ENCODE results near the gene RASL10A. TPM values are rescaled to one million over a fixed set of nuclear protein-coding genes. Genes with fewer than 3 reads are reported as not detected.

The RASL10A gene
- total RNA-seq, 1 donor from 2014 or later: not detected

DNA sequence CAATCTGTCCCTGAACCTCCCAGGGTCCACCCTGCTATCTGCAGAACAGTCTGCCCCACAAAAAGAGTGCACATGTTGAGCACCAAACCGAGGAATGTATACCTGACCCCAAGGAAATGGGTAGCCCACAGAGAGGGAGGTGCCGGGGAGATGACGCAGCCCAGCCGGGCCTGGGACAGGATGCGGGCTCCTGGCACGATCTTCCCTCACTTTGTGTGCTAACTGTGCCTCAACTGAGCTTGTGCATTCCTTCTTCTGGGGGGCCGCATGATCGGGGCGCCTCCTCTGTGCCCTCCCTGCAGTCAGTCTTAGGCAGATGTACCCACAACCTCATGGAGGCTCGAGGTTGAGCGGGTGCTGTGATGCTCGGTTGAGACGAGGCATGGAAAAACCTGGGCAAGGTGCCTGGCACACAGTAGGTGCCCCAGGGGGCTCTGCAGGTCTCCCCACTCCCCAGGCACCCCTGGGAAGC lies 6.7 kb downstream of the RASL10A start:
- intact Hi-C loops (cut with DNase I): no loop called here
- H3K27ac ChIP-seq: peak overlapping the region; percentile 89
- H3K27me3 ChIP-seq: no peaks in the 10 kb centered on the region
- no peaks in the 10 kb centered on the region for H3K9me3 ChIP-seq
- no peak for DNase-seq (ENCODE audit: extremely low spot score in 2 of 2)
- H3K4me1 ChIP-seq: peaks cover 57% of the 10 kb centered on the region
- TF ChIP-seq, protein P1, sequence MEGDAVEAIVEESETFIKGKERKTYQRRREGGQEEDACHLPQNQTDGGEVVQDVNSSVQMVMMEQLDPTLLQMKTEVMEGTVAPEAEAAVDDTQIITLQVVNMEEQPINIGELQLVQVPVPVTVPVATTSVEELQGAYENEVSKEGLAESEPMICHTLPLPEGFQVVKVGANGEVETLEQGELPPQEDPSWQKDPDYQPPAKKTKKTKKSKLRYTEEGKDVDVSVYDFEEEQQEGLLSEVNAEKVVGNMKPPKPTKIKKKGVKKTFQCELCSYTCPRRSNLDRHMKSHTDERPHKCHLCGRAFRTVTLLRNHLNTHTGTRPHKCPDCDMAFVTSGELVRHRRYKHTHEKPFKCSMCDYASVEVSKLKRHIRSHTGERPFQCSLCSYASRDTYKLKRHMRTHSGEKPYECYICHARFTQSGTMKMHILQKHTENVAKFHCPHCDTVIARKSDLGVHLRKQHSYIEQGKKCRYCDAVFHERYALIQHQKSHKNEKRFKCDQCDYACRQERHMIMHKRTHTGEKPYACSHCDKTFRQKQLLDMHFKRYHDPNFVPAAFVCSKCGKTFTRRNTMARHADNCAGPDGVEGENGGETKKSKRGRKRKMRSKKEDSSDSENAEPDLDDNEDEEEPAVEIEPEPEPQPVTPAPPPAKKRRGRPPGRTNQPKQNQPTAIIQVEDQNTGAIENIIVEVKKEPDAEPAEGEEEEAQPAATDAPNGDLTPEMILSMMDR (IDR thresholded peaks at IDR 0.05): no peak
- TF ChIP-seq POLR2A (IDR thresholded peaks at IDR 0.05): no peak
- no peak for TF ChIP-seq POLR2AphosphoS5 (IDR thresholded peaks at IDR 0.05; ENCODE audit: insufficient read depth in 1 of 2, low read depth in 1 of 2)
- peak overlapping the region; percentile 89 to 91 for H3K4me3 ChIP-seq
- H3K36me3 ChIP-seq: no peaks in the 10 kb centered on the region

DNA sequence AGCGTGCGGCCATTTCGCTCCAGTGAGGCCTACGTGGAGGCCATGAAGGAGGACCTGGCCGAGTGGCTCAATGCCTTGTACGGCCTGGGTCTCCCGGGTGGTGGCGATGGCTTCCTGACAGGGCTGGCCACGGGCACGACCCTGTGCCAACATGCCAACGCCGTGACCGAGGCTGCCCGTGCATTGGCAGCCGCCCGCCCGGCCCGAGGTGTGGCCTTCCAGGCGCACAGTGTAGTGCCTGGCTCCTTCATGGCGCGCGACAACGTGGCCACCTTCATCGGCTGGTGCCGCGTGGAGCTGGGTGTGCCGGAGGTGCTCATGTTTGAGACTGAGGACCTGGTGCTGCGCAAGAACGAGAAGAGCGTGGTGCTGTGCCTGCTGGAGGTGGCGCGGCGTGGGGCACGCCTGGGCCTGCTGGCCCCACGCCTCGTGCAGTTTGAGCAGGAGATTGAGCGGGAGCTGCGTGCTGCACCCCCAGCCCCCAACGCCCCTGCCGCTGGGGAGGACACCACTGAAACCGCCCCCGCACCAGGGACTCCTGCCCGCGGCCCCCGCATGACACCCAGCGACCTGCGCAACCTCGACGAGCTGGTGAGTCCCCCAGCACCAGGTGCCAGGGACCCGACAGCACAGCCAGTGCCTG lies 7.2 kb downstream of the RASL10A start:
- Histone ChIP-seq H3K4me1 (peaks cover 52% of the 10 kb centered on the region), H3K36me3 (no peaks in the 10 kb centered on the region), H3K4me3 (peak overlapping the region; percentile 89 to 91), H3K27me3 (no peaks in the 10 kb centered on the region), H3K27ac (peak overlapping the region; percentile 89), H3K9me3 (no peaks in the 10 kb centered on the region)
- no peak for DNase-seq (ENCODE audit: extremely low spot score in 2 of 2)
- no peak for TF ChIP-seq POLR2A (IDR thresholded peaks at IDR 0.05)
- TF ChIP-seq, protein P1 (IDR thresholded peaks at IDR 0.05): no peak
- no peak for TF ChIP-seq POLR2AphosphoS5 (IDR thresholded peaks at IDR 0.05; ENCODE audit: insufficient read depth in 1 of 2, low read depth in 1 of 2)
- intact Hi-C loops (cut with DNase I): no loop called here

DNA sequence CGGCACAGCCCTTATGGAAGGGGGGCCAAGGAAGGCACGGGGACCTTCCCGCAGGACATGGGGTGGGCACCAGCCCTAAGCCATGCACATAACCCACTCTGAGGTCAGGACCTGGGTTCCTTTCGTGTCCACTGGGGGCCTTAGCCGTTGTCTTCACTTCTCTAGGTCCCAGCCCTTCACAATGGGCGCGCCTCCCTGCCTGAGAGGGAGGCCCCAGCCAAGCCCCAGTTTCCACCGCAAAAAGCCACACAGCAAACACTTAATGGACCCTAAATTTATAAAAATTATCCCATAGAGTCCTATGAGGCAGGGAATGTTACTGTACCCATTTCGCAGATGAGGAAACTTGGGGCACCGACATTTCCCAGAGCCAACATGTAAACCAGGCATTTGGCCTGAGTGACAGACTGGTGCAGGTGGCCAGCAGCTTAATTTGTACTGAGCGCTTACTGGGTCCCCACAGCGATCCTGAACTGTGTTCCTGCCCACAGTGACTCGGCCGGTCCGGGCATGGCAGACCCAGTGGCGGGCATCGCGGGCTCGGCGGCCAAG lies 7.8 kb downstream of the RASL10A start:
- intact Hi-C loops (cut with DNase I): no loop called here
- DNase-seq (ENCODE audit: extremely low spot score in 2 of 2): no peak
- no peaks in the 10 kb centered on the region for H3K27me3 ChIP-seq
- peak overlapping the region; percentile 89 for H3K27ac ChIP-seq
- H3K4me3 ChIP-seq: peak overlapping the region; percentile 89 to 91
- no peaks in the 10 kb centered on the region for H3K36me3 ChIP-seq
- H3K9me3 ChIP-seq: no peaks in the 10 kb centered on the region
- no peak for TF ChIP-seq POLR2AphosphoS5 (IDR thresholded peaks at IDR 0.05; ENCODE audit: insufficient read depth in 1 of 2, low read depth in 1 of 2)
- TF ChIP-seq POLR2A (IDR thresholded peaks at IDR 0.05): no peak
- H3K4me1 ChIP-seq: peaks cover 46% of the 10 kb centered on the region

DNA sequence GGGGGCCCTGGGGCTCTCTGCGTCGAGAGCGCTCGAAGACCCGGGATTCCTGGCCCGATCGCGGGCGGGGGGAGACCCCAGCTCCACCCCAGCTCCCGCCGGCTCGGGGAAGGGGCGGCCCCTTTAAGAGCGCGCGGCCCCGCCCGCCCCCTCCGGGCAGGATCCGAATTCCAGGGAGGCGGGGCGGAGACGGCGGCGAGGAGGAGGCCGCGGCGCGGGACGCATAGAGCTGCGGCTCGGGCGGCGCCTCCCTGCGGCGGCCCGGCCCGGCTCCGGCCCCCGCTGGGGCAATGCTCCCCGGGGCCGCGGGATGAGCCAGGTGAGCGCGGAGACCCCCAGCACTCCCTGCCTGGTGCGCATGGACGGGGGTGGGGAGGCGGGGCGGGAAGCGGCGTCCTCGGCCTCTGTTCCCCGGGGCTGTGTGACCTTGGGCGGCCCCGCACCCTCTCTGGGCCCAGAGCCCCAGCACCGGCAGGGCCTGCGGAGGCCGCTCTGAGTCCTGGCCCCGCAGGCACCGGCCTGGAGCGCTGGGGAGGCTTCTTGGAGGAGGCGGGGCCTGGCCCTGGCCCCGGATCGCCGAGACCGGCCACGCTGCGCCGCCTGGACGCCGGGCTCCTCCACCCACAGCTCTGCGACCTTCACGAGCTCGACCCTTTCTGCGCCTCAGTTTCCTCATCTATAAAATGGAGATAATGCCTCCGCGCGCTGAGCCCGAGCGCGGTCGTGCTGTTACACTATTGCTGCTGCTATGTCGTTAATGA lies 8.5 kb downstream of the RASL10A start:
- no peaks in the 10 kb centered on the region for H3K27me3 ChIP-seq
- no peak for DNase-seq (ENCODE audit: extremely low spot score in 2 of 2)
- H3K36me3 ChIP-seq: no peaks in the 10 kb centered on the region
- H3K4me3 ChIP-seq: peak overlapping the region; percentile 89 to 91
- H3K9me3 ChIP-seq: no peaks in the 10 kb centered on the region
- peak in 1 of 2 donors; percentile 4 for TF ChIP-seq POLR2AphosphoS5 (IDR thresholded peaks at IDR 0.05; ENCODE audit: insufficient read depth in 1 of 2, low read depth in 1 of 2)
- TF ChIP-seq, protein P1 (IDR thresholded peaks at IDR 0.05): no peak
- TF ChIP-seq POLR2A (IDR thresholded peaks at IDR 0.05): peak in 1 of 2 donors; percentile 40
- H3K27ac ChIP-seq: peak overlapping the region; percentile 89
- peaks cover 46% of the 10 kb centered on the region for H3K4me1 ChIP-seq
- intact Hi-C loops (cut with DNase I): no loop called here

DNA sequence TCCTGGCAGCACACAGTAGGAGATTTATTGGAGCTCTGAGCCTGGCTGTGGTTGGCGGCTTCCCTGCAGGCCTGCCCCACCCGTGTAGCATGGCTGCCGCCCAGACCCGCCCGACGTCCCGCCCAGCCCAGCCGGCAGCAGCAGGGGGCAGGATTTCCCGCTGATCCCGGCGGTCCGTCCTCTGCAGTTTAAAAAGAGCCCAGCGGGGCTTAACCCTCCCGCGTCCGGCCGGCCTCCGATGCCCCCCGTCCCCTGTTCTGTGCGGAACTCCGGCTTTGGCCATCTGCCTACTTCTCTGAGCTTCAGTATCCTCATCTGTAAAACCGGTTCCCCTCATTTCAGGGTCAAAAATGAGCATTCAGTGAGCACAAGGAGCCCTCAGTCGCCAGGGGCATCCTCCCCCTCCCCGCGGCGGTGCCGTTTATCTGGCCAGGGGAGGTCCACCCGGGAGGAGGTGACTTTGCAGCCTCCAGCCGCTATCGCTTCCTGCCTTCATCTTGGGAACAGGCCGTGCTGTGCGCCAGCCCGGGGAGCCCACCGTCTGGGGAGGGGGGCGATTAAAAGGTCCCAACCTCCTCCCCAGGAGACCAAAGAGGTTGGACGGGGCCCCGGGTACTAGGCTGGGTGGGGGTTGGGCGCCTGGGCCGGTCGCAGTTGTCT lies 9.2 kb downstream of the RASL10A start, which contains the start of gene GAS2L1:
Gene GAS2L1, plus strand, starts transcription at position 476 of the 660 bp plus-strand sequence. CDS start 1,456 bp downstream, outside the sequence.
- peak within 1 kb of the TSS; percentile 89 for H3K27ac ChIP-seq
- DNase-seq (ENCODE audit: extremely low spot score in 2 of 2): no peak
- H3K9me3 ChIP-seq: no peaks in the 10 kb centered on the region
- H3K36me3 ChIP-seq: no peaks in the 10 kb centered on the region
- intact Hi-C loops (cut with DNase I): no loop called here
- H3K4me1 ChIP-seq: peaks cover 39% of the 10 kb centered on the region
- no peaks in the 10 kb centered on the region for H3K27me3 ChIP-seq
- TF ChIP-seq POLR2A (IDR thresholded peaks at IDR 0.05) (no peak), POLR2AphosphoS5 (IDR thresholded peaks at IDR 0.05; ENCODE audit: insufficient read depth in 1 of 2, low read depth in 1 of 2) (peak; percentile 37 to 63)
- TF ChIP-seq, protein P1 (IDR thresholded peaks at IDR 0.05): peak; percentile 42 to 67 (median 60)
- H3K4me3 ChIP-seq: peak within 1 kb of the TSS; percentile 89 to 91
